Suprapubic skin (tissue), 4 donors: ENCODE data around the gene NDUFB5. TPM values are rescaled to one million over a fixed set of nuclear protein-coding genes. Genes with fewer than 3 reads are reported as not detected.

Source experiments
- DNase-seq, 2 donors: peaks; one replicate each; pipeline ENCODE4 v3.0.0-alpha.2; 2019; ENCODE audit warnings: low spot score in 2 of 2
- H3K27ac ChIP-seq: fragments of 200-600 bp; sonication (generic); one replicate; pipeline ENCODE4 v1.5.1; 2019
- H3K27me3 ChIP-seq: fragments of 200-600 bp; sonication (generic); one replicate; pipeline ENCODE4 v1.5.1; 2019
- H3K36me3 ChIP-seq: fragments of 200-600 bp; sonication (generic); one replicate; pipeline ENCODE4 v1.5.1; 2019
- H3K4me1 ChIP-seq: fragments of 200-600 bp; sonication (generic); one replicate; pipeline ENCODE4 v1.5.1; 2019
- H3K4me3 ChIP-seq: fragments of 200-600 bp; sonication (generic); one replicate; pipeline ENCODE4 v1.5.1; 2019; ENCODE audit warnings: mild to moderate bottlenecking
- H3K9me3 ChIP-seq: fragments of 200-600 bp; sonication (generic); one replicate; pipeline ENCODE4 v1.5.1; 2019
- CTCF ChIP-seq, 2 donors: fragments of 200-600 bp in 1 of 2; fragments of 450-650 bp in 1 of 2; sonication (generic) in 1 of 2; IDR thresholded peaks; one replicate each; pipeline ENCODE4 v1.5.1; 2016 to 2019; ENCODE audit warnings: antibody characterized with exemption in 2 of 2, mild to moderate bottlenecking in 1 of 2, moderate library complexity in 1 of 2
- EP300 ChIP-seq: sonication (generic); formaldehyde crosslinking; IDR thresholded peaks from one replicate; pipeline ENCODE4 v1.6.1; 2017; ENCODE audit warnings: antibody characterized with exemption
- POLR2A ChIP-seq, 2 donors: fragments of 450-650 bp; IDR thresholded peaks; one replicate each; pipeline ENCODE4 v1.6.1; 2017; ENCODE audit warnings: antibody characterized with exemption in 2 of 2, mild to moderate bottlenecking in 2 of 2, moderate library complexity in 2 of 2
- POLR2AphosphoS5 ChIP-seq, 3 donors: sonication (generic); formaldehyde crosslinking; IDR thresholded peaks; one replicate each; pipeline ENCODE4 v1.6.1; 2017; ENCODE audit warnings: antibody characterized with exemption in 3 of 3
- WGBS: methylation state at CpG from one replicate; pipeline ENCODE4 v1.1.5; 2018; 5-methylcytosine and 5-hydroxymethylcytosine counted together
- total RNA-seq, 4 donors: library from RNA; depleted of rRNA; stranded (reverse); fragments of >200 nt; gene quantifications; one replicate each; pipeline ENCODE4 v1.1.0, GENCODE V29; 2016

Gene NDUFB5
- total RNA-seq, 4 donors from 2014 or later, result 44.8 to 75.9 (median 60.9) TPM

GRCh38 chr3:179651687-179652446 is 47.3 kb downstream of the NDUFB5 start:
- 29% methylated on average over 11 of the region's 11 CpGs for WGBS
- H3K36me3 ChIP-seq, result no peaks in the 10 kb centered on the region
- DNase-seq, result no peak
- peak overlapping the region; percentile 92 for H3K27ac ChIP-seq
- H3K4me3 ChIP-seq, result peak overlapping the region; percentile 84
- TF ChIP-seq CTCF (IDR thresholded peaks at IDR 0.05) (no peak), POLR2AphosphoS5 (IDR thresholded peaks at IDR 0.05) (no peak), EP300 (no peak), POLR2A (IDR thresholded peaks at IDR 0.05) (no peak)
- H3K9me3 ChIP-seq, result no peaks in the 10 kb centered on the region
- H3K4me1 ChIP-seq, result peaks cover 10% of the 10 kb centered on the region
- no peaks in the 10 kb centered on the region for H3K27me3 ChIP-seq

- no peaks in the 10 kb centered on the region for H3K9me3 ChIP-seq
- no peaks in the 10 kb centered on the region for H3K27me3 ChIP-seq
- no peak for TF ChIP-seq CTCF (IDR thresholded peaks at IDR 0.05)
- TF ChIP-seq POLR2AphosphoS5 (IDR thresholded peaks at IDR 0.05), result no peak
- TF ChIP-seq EP300, result no peak
- TF ChIP-seq POLR2A (IDR thresholded peaks at IDR 0.05), result no peak
- H3K4me1 ChIP-seq, result peaks cover 10% of the 10 kb centered on the region
- H3K4me3 ChIP-seq, result peak within 1 kb of the TSS; percentile 84
- H3K27ac ChIP-seq, result peak within 1 kb of the TSS; percentile 92
- DNase-seq, result peak in 1 of 2 donors; percentile 69
- no peaks in the 10 kb centered on the region for H3K36me3 ChIP-seq
- WGBS, result under 1% methylated on average over 23 of the region's 56 CpGs
These were observed 48.0 kb downstream of the NDUFB5 start, which contains the start of gene USP13 for GRCh38 chr3:179652447-179653095. Gene USP13 (plus strand): TSS chr3:179653040. CDS start chr3:179653226, 186 bp downstream.

- under 1% methylated on average over 28 of the region's 77 CpGs for WGBS
- DNase-seq, result peak; percentile 83 to 88
- H3K27ac ChIP-seq, result peak overlapping the region; percentile 92
- TF ChIP-seq POLR2AphosphoS5 (IDR thresholded peaks at IDR 0.05) (no peak), EP300 (no peak), CTCF (IDR thresholded peaks at IDR 0.05) (no peak), POLR2A (IDR thresholded peaks at IDR 0.05) (no peak)
- H3K36me3 ChIP-seq, result no peaks in the 10 kb centered on the region
- H3K4me3 ChIP-seq, result peak overlapping the region; percentile 84
- H3K4me1 ChIP-seq, result peaks cover 10% of the 10 kb centered on the region
- H3K27me3 ChIP-seq, result no peaks in the 10 kb centered on the region
- no peaks in the 10 kb centered on the region for H3K9me3 ChIP-seq
These were observed 48.7 kb downstream of the NDUFB5 start for GRCh38 chr3:179653096-179653797.

GRCh38 chr3:179655236-179655635 is 50.6 kb downstream of the NDUFB5 start:
- Histone ChIP-seq H3K9me3 (no peaks in the 10 kb centered on the region), H3K4me1 (peaks cover 10% of the 10 kb centered on the region), H3K27ac (no peak overlapping the region), H3K4me3 (no peak overlapping the region), H3K27me3 (no peaks in the 10 kb centered on the region), H3K36me3 (no peaks in the 10 kb centered on the region)
- WGBS, result 84% methylated on average over 2 of the region's 2 CpGs
- TF ChIP-seq POLR2AphosphoS5 (IDR thresholded peaks at IDR 0.05), result no peak
- DNase-seq, result no peak

GRCh38 chr3:179658606-179659005 is 54.0 kb downstream of the NDUFB5 start:
- H3K4me1 ChIP-seq, result peaks cover 5% of the 10 kb centered on the region
- H3K36me3 ChIP-seq, result no peaks in the 10 kb centered on the region
- 86% methylated on average over 2 of the region's 2 CpGs for WGBS
- H3K27me3 ChIP-seq, result no peaks in the 10 kb centered on the region
- no peak for DNase-seq
- TF ChIP-seq EP300, result no peak
- TF ChIP-seq POLR2AphosphoS5 (IDR thresholded peaks at IDR 0.05), result no peak
- TF ChIP-seq CTCF (IDR thresholded peaks at IDR 0.05), result no peak
- no peak for TF ChIP-seq POLR2A (IDR thresholded peaks at IDR 0.05)
- H3K4me3 ChIP-seq, result no peak overlapping the region
- H3K9me3 ChIP-seq, result no peaks in the 10 kb centered on the region
- no peak overlapping the region for H3K27ac ChIP-seq
